ENCODE data around the gene ASTN2.

Gene ASTN2

DNA sequence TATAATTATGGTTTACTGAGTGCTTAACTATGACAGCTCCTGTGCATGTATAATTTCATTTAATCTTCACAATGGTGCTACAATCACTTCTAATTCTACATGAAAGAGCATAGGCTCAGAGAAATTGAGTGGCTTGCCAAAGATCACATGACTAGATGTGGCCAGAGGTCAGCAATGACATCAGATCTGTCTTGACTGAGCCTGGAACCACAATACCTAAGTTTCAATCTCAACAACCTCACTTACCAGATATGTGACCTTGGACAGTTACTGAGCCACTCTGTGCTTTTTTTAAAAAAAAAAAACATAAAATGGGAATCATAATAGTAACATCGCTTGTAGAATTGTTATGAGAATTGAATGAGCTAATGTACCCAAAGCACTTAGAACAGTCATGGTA lies 597.1 kb downstream of the ASTN2 start:
- no peaks in the 10 kb centered on the region for H3K36me3 ChIP-seq (ENCODE audit: control insufficient read depth, insufficient read depth, low read length)
- H3K4me3 ChIP-seq (replicated peaks; ENCODE audit: low read depth, low read length) = no peak overlapping the region
- TF ChIP-seq, protein P1, sequence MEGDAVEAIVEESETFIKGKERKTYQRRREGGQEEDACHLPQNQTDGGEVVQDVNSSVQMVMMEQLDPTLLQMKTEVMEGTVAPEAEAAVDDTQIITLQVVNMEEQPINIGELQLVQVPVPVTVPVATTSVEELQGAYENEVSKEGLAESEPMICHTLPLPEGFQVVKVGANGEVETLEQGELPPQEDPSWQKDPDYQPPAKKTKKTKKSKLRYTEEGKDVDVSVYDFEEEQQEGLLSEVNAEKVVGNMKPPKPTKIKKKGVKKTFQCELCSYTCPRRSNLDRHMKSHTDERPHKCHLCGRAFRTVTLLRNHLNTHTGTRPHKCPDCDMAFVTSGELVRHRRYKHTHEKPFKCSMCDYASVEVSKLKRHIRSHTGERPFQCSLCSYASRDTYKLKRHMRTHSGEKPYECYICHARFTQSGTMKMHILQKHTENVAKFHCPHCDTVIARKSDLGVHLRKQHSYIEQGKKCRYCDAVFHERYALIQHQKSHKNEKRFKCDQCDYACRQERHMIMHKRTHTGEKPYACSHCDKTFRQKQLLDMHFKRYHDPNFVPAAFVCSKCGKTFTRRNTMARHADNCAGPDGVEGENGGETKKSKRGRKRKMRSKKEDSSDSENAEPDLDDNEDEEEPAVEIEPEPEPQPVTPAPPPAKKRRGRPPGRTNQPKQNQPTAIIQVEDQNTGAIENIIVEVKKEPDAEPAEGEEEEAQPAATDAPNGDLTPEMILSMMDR (IDR thresholded peaks at IDR 0.05; ENCODE audit: insufficient read depth, low read length, poor library complexity, severe bottlenecking) = no peak
- no peak for DNase-seq (ENCODE audit: extremely low read depth, insufficient read length)
- no peaks in the 10 kb centered on the region for H3K27me3 ChIP-seq (replicated peaks; ENCODE audit: control insufficient read depth, insufficient read depth, low read length)

DNA sequence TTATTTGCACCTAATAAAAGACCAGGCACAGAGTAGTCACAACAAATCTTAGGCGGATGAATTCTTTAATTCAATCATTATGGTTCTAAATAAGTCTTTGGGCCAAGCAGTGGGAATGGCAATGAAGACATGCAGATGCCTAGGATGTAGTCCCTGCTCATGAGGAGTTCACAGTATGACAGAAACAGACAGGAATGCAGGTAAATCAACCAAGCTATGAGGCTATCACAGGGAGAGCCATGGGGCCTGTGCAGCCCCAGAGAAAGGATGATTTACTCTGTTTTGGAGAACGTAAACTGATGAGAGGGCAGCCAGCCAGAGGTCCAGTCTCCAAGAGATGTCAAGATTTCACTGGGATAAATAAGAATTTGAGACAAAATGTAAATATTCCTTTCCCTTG lies 598.4 kb downstream of the ASTN2 start:
- Histone ChIP-seq H3K4me3 (replicated peaks; ENCODE audit: low read depth, low read length) (no peak overlapping the region), H3K27me3 (replicated peaks; ENCODE audit: control insufficient read depth, insufficient read depth, low read length) (no peaks in the 10 kb centered on the region), H3K36me3 (ENCODE audit: control insufficient read depth, insufficient read depth, low read length) (no peaks in the 10 kb centered on the region)
- DNase-seq (ENCODE audit: extremely low read depth, insufficient read length) = no peak
- TF ChIP-seq, protein P1 (IDR thresholded peaks at IDR 0.05; ENCODE audit: insufficient read depth, low read length, poor library complexity, severe bottlenecking) = no peak

DNA sequence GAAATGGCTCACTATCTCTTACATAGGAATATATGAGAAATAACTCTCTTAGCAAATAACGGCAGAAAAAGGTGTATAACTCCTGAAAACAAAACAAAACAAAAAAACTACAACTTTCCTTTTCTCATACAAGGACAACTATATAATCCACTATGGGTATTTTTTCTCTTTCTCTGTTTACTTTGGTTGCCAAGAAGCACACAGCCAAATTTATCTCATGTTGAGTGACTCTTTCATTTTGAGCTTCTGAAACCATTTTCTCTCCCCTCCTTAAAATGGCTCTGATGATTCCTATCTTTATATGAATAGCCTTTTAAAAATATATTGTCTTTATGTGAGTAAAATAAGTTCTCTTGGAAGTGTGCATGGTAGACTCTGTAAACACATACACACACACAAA lies 599.0 kb downstream of the ASTN2 start:
- Histone ChIP-seq H3K27me3 (replicated peaks; ENCODE audit: control insufficient read depth, insufficient read depth, low read length) (no peaks in the 10 kb centered on the region), H3K4me3 (replicated peaks; ENCODE audit: low read depth, low read length) (no peak overlapping the region), H3K36me3 (ENCODE audit: control insufficient read depth, insufficient read depth, low read length) (no peaks in the 10 kb centered on the region)
- no peak for DNase-seq (ENCODE audit: extremely low read depth, insufficient read length)
- TF ChIP-seq, protein P1 (IDR thresholded peaks at IDR 0.05; ENCODE audit: insufficient read depth, low read length, poor library complexity, severe bottlenecking) = no peak

DNA sequence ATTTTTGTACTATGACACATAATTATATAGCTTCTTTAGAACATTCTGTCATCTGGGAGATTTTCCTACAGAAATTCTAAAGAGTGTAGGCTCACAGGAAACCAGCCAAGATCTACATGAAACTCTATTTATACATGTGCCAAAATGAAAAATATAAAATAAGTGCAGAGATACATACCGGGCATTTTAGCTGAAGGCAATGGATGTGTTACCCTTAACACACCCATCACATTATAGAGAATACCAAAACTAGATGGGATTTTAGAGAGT lies 601.9 kb downstream of the ASTN2 start:
- Histone ChIP-seq H3K36me3 (ENCODE audit: control insufficient read depth, insufficient read depth, low read length) (no peaks in the 10 kb centered on the region), H3K27me3 (replicated peaks; ENCODE audit: control insufficient read depth, insufficient read depth, low read length) (no peaks in the 10 kb centered on the region), H3K4me3 (replicated peaks; ENCODE audit: low read depth, low read length) (no peak overlapping the region)
- TF ChIP-seq, protein P1 (IDR thresholded peaks at IDR 0.05; ENCODE audit: insufficient read depth, low read length, poor library complexity, severe bottlenecking) = no peak
- no peak for DNase-seq (ENCODE audit: extremely low read depth, insufficient read length)

DNA sequence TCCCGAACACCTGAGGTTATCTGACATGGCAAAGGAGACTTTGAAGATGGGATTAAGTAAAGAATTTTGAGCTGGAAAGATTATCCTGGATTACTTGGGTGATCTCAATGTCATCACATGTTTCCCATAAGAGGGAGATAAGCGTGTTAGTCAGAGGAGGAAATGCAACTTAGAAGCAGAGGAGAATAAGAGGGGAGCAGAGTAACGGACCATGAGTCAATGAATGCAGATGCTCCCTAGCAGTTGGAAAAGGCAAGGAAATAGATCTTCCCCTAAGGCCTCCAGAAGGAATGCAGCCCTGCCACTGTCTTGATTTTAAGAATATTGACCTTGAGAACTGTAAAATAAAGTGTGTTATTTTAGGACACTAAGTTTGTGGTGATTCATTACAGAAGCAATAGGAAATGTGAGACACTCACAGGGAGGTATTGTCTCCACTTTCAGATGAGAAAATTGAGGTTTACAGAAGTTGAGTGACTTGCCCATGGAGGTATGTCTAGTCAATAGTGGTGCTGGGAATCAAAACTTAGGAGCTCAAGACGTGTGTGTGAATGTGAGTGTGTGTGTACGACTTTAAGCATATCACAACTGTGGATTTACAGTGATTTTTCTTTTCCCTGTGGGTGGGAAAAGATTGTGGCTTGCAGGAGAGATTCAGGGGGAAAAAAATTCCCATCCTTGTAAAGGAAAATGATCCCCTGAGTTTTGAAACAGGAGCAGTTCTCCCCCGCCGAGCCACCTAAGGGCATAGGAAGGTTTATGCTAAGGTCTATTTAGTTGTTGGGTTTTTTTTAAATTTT lies 602.4 kb downstream of the ASTN2 start:
- Histone ChIP-seq H3K36me3 (ENCODE audit: control insufficient read depth, insufficient read depth, low read length) (no peaks in the 10 kb centered on the region), H3K27me3 (replicated peaks; ENCODE audit: control insufficient read depth, insufficient read depth, low read length) (no peaks in the 10 kb centered on the region), H3K4me3 (replicated peaks; ENCODE audit: low read depth, low read length) (no peak overlapping the region)
- DNase-seq (ENCODE audit: extremely low read depth, insufficient read length) = no peak
- TF ChIP-seq, protein P1 (IDR thresholded peaks at IDR 0.05; ENCODE audit: insufficient read depth, low read length, poor library complexity, severe bottlenecking) = no peak

DNA sequence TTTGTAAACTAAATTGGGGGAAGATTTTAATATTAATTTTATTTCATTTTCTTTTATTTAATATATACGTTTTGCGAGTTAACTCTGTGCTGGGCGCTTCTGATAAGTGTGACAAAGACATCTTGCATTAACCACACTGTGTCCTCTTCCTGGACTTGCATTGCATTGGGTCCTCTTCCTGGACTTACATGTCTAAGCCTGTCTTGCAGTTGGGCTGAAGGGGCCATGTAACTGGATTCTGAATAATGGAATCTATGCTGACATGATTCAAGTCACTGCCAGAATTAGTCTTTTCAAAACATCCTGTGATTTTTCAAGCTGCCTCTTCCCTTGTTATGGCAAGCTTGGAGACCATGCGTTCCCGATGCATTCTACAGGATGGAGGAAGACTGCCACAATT lies 605.2 kb downstream of the ASTN2 start:
- no peaks in the 10 kb centered on the region for H3K36me3 ChIP-seq (ENCODE audit: control insufficient read depth, insufficient read depth, low read length)
- H3K27me3 ChIP-seq (replicated peaks; ENCODE audit: control insufficient read depth, insufficient read depth, low read length) = no peaks in the 10 kb centered on the region
- no peak overlapping the region for H3K4me3 ChIP-seq (replicated peaks; ENCODE audit: low read depth, low read length)
- TF ChIP-seq, protein P1 (IDR thresholded peaks at IDR 0.05; ENCODE audit: insufficient read depth, low read length, poor library complexity, severe bottlenecking) = no peak
- no peak for DNase-seq (ENCODE audit: extremely low read depth, insufficient read length)

Measured in GM06990 (cell line).